GM12878 (cell line): ENCODE results near the gene SPTBN1. TPM values are rescaled to one million over a fixed set of nuclear protein-coding genes. Genes with fewer than 3 reads are reported as not detected.

Experiments
- ATAC-seq: fragments of 200-7000 bp; cut with Tn5 transposase; 3 replicates; pipeline ENCODE4 v1.9.1; 2020; ENCODE audit warnings: mild to moderate bottlenecking, moderate library complexity
- BruUV-seq: library from RNA; stranded (reverse); fragments of 400-500 nt; replicated peaks from 2 replicates; lab custom pipeline; 2021; lab: Mats Ljungman, UMichigan
- CTCF ChIA-PET: fragments of 300-600 bp; sonication (Branson Sonifier 250); formaldehyde crosslinking; extraction: SDS; loops from one replicate; lab custom pipeline; 2021; ENCODE audit warnings: inconsistent platforms; lab: Yijun Ruan, JAX
- POLR2A ChIA-PET: fragments of 350-600 bp; formaldehyde crosslinking; extraction: SDS; loops from one replicate; lab custom pipeline; 2021; ENCODE audit warnings: inconsistent platforms; lab: Charles Lee
- RAD21 ChIA-PET: fragments of 300-600 bp; sonication (Branson Sonifier 250); formaldehyde crosslinking; loops from one replicate; lab custom pipeline; 2023; ENCODE audit warnings: antibody characterized with exemption; ENCODE audit not compliant: unreplicated experiment; lab: Charles Lee
- SMC1A ChIA-PET: fragments of 300-600 bp; sonication (Branson Sonifier 250); formaldehyde crosslinking; loops from one replicate; lab custom pipeline; 2023; ENCODE audit not compliant: unreplicated experiment, uncharacterized antibody; lab: Charles Lee
- DNase-seq: peaks from one replicate; pipeline ENCODE4 v3.0.0-alpha.2; 2011; ENCODE audit warnings: low read depth, low spot score
- FAIRE-seq: peaks from 3 replicates; lab custom pipeline; 2011; peaks lifted over from hg19 to GRCh38; lab: Jason Lieb, UNC
- H2AFZ ChIP-seq: 2 replicates; pipeline ENCODE4 v1.6.0; 2011; ENCODE audit warnings: low read depth, low read length, control low read depth; ENCODE audit not compliant: control insufficient read depth
- H3K27ac ChIP-seq: 2 replicates; pipeline ENCODE4 v1.5.1; 2011; ENCODE audit warnings: control low read depth; ENCODE audit not compliant: control insufficient read depth, insufficient read depth
- H3K27me3 ChIP-seq, 2 experiments: replicated peaks in 1 of 2; 2 replicates each; pipeline versions ENCODE4 v1.6.0 to v1.6.1; 2011; ENCODE audit warnings: low read length in 1 of 2; ENCODE audit not compliant: control insufficient read depth in 2 of 2, insufficient read depth in 2 of 2
- H3K36me3 ChIP-seq, 2 experiments: 2 replicates each; pipeline ENCODE4 v1.5.1; 2011; ENCODE audit warnings: low read length in 1 of 2; ENCODE audit not compliant: control insufficient read depth in 2 of 2, insufficient read depth in 2 of 2
- H3K4me1 ChIP-seq: 2 replicates; pipeline ENCODE4 v1.6.1; 2011; ENCODE audit warnings: mild to moderate bottlenecking, low read length, moderate library complexity, mixed read lengths; ENCODE audit not compliant: control insufficient read depth, insufficient read depth
- H3K4me2 ChIP-seq: 2 replicates; pipeline ENCODE4 v1.6.0; 2011; ENCODE audit warnings: control low read depth; ENCODE audit not compliant: control insufficient read depth, insufficient read depth
- H3K4me3 ChIP-seq: fragments of 200-600 bp; sonication (generic); 2 replicates; pipeline ENCODE4 v1.5.1; 2016
- H3K79me2 ChIP-seq: 2 replicates; pipeline ENCODE4 v1.6.0; 2011; ENCODE audit warnings: low read length; ENCODE audit not compliant: control insufficient read depth, insufficient read depth
- H3K9ac ChIP-seq: 2 replicates; pipeline ENCODE4 v1.8.0; 2011; ENCODE audit warnings: low read length, control low read depth, mixed read lengths; ENCODE audit not compliant: control insufficient read depth, insufficient read depth
- H3K9me3 ChIP-seq: replicated peaks from 3 replicates; pipeline ENCODE4 v1.5.1; 2011; ENCODE audit warnings: mild to moderate bottlenecking, low read length; ENCODE audit not compliant: control insufficient read depth, insufficient read depth
- H4K20me1 ChIP-seq: 2 replicates; pipeline ENCODE4 v1.6.0; 2011; ENCODE audit not compliant: control insufficient read depth, insufficient read depth
- NRF1 ChIP-seq: conservative IDR thresholded peaks from 2 replicates; pipeline ENCODE4 v1.6.1; 2011; ENCODE audit warnings: mild to moderate bottlenecking, low read depth, low read length, improper control_type of control experiment
- STAT1 ChIP-seq: fragments of 450-650 bp; conservative IDR thresholded peaks from 2 replicates; pipeline ENCODE4 v1.6.1; 2014; ENCODE audit warnings: antibody characterized with exemption, mild to moderate bottlenecking
- ZNF217 ChIP-seq: fragments of 450-650 bp; IDR thresholded peaks from 2 replicates; pipeline ENCODE4 v1.6.1; 2017; ENCODE audit warnings: antibody characterized with exemption, mild to moderate bottlenecking
- ZZZ3 ChIP-seq: IDR thresholded peaks from 2 replicates; pipeline ENCODE4 v1.6.1; 2011; ENCODE audit warnings: low read depth; ENCODE audit not compliant: control insufficient read depth, insufficient read length
- WGBS: methylation state at CpG from one replicate; pipeline ENCODE4 v1.1.6; 2016; ENCODE audit warnings: low lambda C conversion rate; ENCODE audit not compliant: insufficient replicate concordance, insufficient coverage; ENCODE audit errors: missing lambda C conversion rate; 5-methylcytosine and 5-hydroxymethylcytosine counted together
- in situ Hi-C: fragments of 300-500 bp; cut with MboI; formaldehyde crosslinking; loops from 9 replicates; pipeline ENCODE4 v1.14.3; 2018; ENCODE audit warnings: mixed read lengths
- intact Hi-C: fragments of 100-400 bp; cut with micrococcal nuclease; formaldehyde crosslinking; loops from one replicate; pipeline ENCODE4 v1.14.2; 2022; ENCODE audit not compliant: unreplicated experiment
- polyA plus RNA-seq, 11 experiments: library from polyadenylated mRNA; depleted of rRNA in 4 of 11; unstranded in 6 of 11; stranded (reverse) in 5 of 11; fragments of >200 nt; fragmentation: Nextera tagmentation in 4 of 11; fragmentation: Illumina TruSeq in 1 of 11; extraction: Ambion mirVana in 4 of 11; extraction: Trizol in 1 of 11; gene quantifications; 1 replicate in 1 of 11; 2 replicates in 10 of 11; pipeline versions ENCODE4 v1.2.1 to v1.2.3, GENCODE V29; 2011 to 2016; ENCODE audit warnings: inconsistent platforms in 2 of 11, missing spikeins in 2 of 11, low read depth in 1 of 11
- total RNA-seq, 4 experiments: library from RNA; depleted of rRNA in 3 of 4; stranded (reverse); fragments of >200 nt in 3 of 4; fragmentation: Illumina TruSeq in 1 of 4; extraction: Trizol in 1 of 4; gene quantifications; 2 replicates each; pipeline versions ENCODE4 v1.2.1 to v1.2.3, GENCODE V29; 2013 to 2021
- TF ChIP-seq, protein P1 (sequence below): IDR thresholded peaks from 2 replicates; pipeline ENCODE4 v1.6.1; 2011; ENCODE audit warnings: low read depth, mild to moderate bottlenecking, low read length, moderate library complexity, borderline replicate concordance; ENCODE audit errors: extremely low read depth

Gene SPTBN1
- total and polyA plus RNA-seq, 10 of the 15 experiments (the other 5 are each of a cell fraction or from before 2014, with no cell fraction given): 20.6 to 154 (median 76.7) TPM

DNA sequence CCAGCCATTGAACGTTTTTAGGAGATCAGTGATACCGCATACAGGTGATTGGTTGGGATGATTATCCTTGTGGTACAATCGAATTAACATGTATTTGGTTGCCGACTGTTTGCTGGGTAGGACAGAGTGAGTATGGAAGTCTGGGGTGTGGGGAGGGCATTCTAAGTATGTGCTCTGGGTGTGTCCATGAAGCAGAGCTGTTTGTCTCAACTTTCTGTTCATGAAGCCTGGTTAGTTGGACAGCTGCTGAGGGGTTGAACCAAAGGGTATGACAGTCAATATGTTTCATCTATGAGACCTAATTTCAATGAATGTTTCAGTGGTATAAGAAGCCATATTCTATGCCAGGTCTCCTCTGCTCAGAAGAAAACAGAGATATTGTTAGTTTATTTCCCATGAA lies 21.9 kb upstream of the SPTBN1 start (continued):
- TF ChIP-seq ZNF217: no peak
- TF ChIP-seq ZZZ3: no peak
- TF ChIP-seq NRF1: no peak
- TF ChIP-seq, protein P1, sequence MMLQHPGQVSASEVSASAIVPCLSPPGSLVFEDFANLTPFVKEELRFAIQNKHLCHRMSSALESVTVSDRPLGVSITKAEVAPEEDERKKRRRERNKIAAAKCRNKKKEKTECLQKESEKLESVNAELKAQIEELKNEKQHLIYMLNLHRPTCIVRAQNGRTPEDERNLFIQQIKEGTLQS: no peak

DNA sequence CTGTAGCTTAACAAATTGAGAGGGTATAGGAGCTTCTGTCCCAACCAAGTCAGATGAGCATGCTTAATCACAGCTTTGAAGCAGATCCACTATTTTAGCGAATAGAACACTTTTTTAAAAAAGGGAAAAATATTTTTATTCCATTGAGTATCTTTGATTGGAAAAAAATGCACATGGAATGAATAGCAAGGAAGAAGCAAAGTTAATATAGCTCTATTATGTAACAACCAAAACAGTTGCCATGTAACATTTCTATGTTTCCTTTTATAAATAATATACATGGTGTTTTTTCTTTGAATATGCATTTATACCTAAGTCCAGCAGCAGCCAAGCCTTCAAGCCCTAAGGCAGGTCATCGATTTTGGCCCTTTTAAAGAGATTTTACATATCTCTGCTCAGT lies 21.4 kb upstream of the SPTBN1 start:
- ChIA-PET SMC1A (interaction anchor here (0.6 to 2.8 kb wide), 6 partner anchors 9 to 537 kb away, joined by 3 to 13 read pairs (median 3); no protein-coding TSS in a partner anchor), RAD21 (no interaction called here), CTCF (interaction anchor here (0.6 to 1.5 kb wide), 3 partner anchors 9 to 327 kb away, joined by 3 read pairs; no protein-coding TSS in a partner anchor)
- in situ Hi-C loops: no loop called here
- no peak overlapping the region for H2AFZ ChIP-seq
- no peak overlapping the region for H3K9ac ChIP-seq
- no peak overlapping the region for H3K4me3 ChIP-seq
- H4K20me1 ChIP-seq: no peaks in the 10 kb centered on the region
- DNase-seq (no peak), FAIRE-seq (no peak), ATAC-seq (no peak)
- BruUV-seq: no TSS peak
- H3K4me1 ChIP-seq: no peaks in the 10 kb centered on the region
- H3K27me3 ChIP-seq: no peaks in the 10 kb centered on the region; a peak in 1 of 4 replicates
- no peak overlapping the region for H3K4me2 ChIP-seq
- H3K36me3 ChIP-seq: no peaks in the 10 kb centered on the region
- WGBS: 15% methylated on average over 2 of the region's 2 CpGs
- H3K27ac ChIP-seq: no peak overlapping the region
- H3K9me3 ChIP-seq: no peaks in the 10 kb centered on the region
- TF ChIP-seq STAT1: no peak
- TF ChIP-seq, all 136 proteins: peak for 0
- POLR2A ChIA-PET: interaction anchor here (2.0 kb wide), 1 partner anchor 12 kb away, joined by 4 read pairs; no protein-coding TSS in a partner anchor
- no peaks in the 10 kb centered on the region for H3K79me2 ChIP-seq
- intact Hi-C loops: no loop called here
